HG03103 (cell line): ENCODE data around the gene COL12A1.

ENCODE experiments used
- ATAC-seq: cut with Tn5 transposase; IDR thresholded peaks from one replicate; pipeline ENCODE4 v1.9.1; 2021; ENCODE audit warnings: low read depth; ENCODE audit not compliant: unreplicated experiment

The COL12A1 gene

GRCh38 chr6:75205776-75206575 is at the start of gene COL12A1:
Gene COL12A1, minus strand, starts transcription at chr6:75206053. Its CDS starts 3,261 bp downstream, at chr6:75202792.
- no peak for ATAC-seq

GRCh38 chr6:75250552-75250951 is 44.7 kb upstream of the COL12A1 start:
- ATAC-seq, result no peak

- no peak for ATAC-seq
These were observed 44.0 kb upstream of the COL12A1 start for GRCh38 chr6:75249837-75250236.

GRCh38 chr6:75246386-75246785 is 40.5 kb upstream of the COL12A1 start:
- no peak for ATAC-seq

GRCh38 chr6:75244063-75244584 is 38.3 kb upstream of the COL12A1 start:
- ATAC-seq, result peak; percentile 6

- ATAC-seq, result peak; percentile 95
These were observed 37.6 kb upstream of the COL12A1 start, which contains the start of gene COX7A2 for GRCh38 chr6:75243333-75244062. Gene COX7A2, minus strand, starts transcription at chr6:75243801. Its CDS starts 67 bp downstream, at chr6:75243734.

GRCh38 chr6:75236630-75237029 is 30.8 kb upstream of the COL12A1 start:
- no peak for ATAC-seq

GRCh38 chr6:75235271-75235670 is 29.4 kb upstream of the COL12A1 start:
- ATAC-seq, result no peak

GRCh38 chr6:75234126-75234865 is 28.4 kb upstream of the COL12A1 start:
- no peak for ATAC-seq

- no peak for ATAC-seq
These were observed 27.3 kb upstream of the COL12A1 start for GRCh38 chr6:75233092-75233615.

- ATAC-seq, result no peak
These were observed 24.9 kb upstream of the COL12A1 start for GRCh38 chr6:75230484-75231325.

GRCh38 chr6:75224303-75224926 is 18.6 kb upstream of the COL12A1 start:
- no peak for ATAC-seq

GRCh38 chr6:75223428-75223827 is 17.6 kb upstream of the COL12A1 start:
- ATAC-seq, result no peak

- no peak for ATAC-seq
These were observed 16.4 kb upstream of the COL12A1 start for GRCh38 chr6:75222261-75222660.

- ATAC-seq, result no peak
These were observed 15.3 kb upstream of the COL12A1 start for GRCh38 chr6:75221116-75221515.

- no peak for ATAC-seq
These were observed 14.5 kb upstream of the COL12A1 start for GRCh38 chr6:75220357-75220756.

GRCh38 chr6:75219263-75219662 is 13.4 kb upstream of the COL12A1 start:
- no peak for ATAC-seq

- ATAC-seq, result no peak
These were observed 11.3 kb upstream of the COL12A1 start for GRCh38 chr6:75217193-75217592.

- no peak for ATAC-seq
These were observed 9.4 kb upstream of the COL12A1 start for GRCh38 chr6:75215291-75215690.
